RWPE2 (cell line): ENCODE measurements around the gene ZNF184.

ENCODE experiments used
- ATAC-seq: fragments of 200-7000 bp; cut with Tn5 transposase; 3 replicates; pipeline ENCODE4 v1.9.1; 2021; ENCODE audit warnings: low read depth
- DNase-seq: peaks from one replicate; pipeline ENCODE4 v3.0.0-alpha.2; 2020; ENCODE audit warnings: low spot score
- H3K27ac ChIP-seq: fragments of 450-650 bp; 2 replicates; pipeline ENCODE4 v1.5.1; 2017; ENCODE audit warnings: mild to moderate bottlenecking; ENCODE audit not compliant: poor library complexity, severe bottlenecking
- H3K27me3 ChIP-seq: fragments of 250-450 bp; sonication (Bioruptor Pico); 2 replicates; pipeline ENCODE4 v1.5.1; 2021; ENCODE audit warnings: mild to moderate bottlenecking, moderate library complexity; ENCODE audit not compliant: insufficient read depth, poor library complexity, severe bottlenecking
- H3K36me3 ChIP-seq: fragments of 250-450 bp; sonication (Bioruptor Pico); 2 replicates; pipeline ENCODE4 v1.5.1; 2020; ENCODE audit warnings: low read depth, mild to moderate bottlenecking, moderate library complexity
- H3K4me1 ChIP-seq: fragments of 250-450 bp; sonication (Bioruptor Pico); 2 replicates; pipeline ENCODE4 v1.5.1; 2021; ENCODE audit warnings: mild to moderate bottlenecking, moderate library complexity; ENCODE audit not compliant: insufficient read depth, poor library complexity, severe bottlenecking
- H3K4me3 ChIP-seq: fragments of 250-450 bp; sonication (Bioruptor Pico); 2 replicates; pipeline ENCODE4 v1.5.1; 2021; ENCODE audit warnings: mild to moderate bottlenecking, moderate library complexity; ENCODE audit not compliant: severe bottlenecking
- H3K9me3 ChIP-seq: fragments of 250-450 bp; sonication (Bioruptor Pico); 2 replicates; pipeline ENCODE4 v1.5.1; 2021; ENCODE audit warnings: mild to moderate bottlenecking, moderate library complexity; ENCODE audit not compliant: severe bottlenecking
- TF ChIP-seq, protein P1 (sequence below): fragments of 450-650 bp; IDR thresholded peaks from one replicate; pipeline ENCODE4 v1.5.1; 2017; ENCODE audit warnings: mild to moderate bottlenecking, moderate library complexity; ENCODE audit not compliant: poor library complexity, severe bottlenecking

ZNF184 gene

DNA sequence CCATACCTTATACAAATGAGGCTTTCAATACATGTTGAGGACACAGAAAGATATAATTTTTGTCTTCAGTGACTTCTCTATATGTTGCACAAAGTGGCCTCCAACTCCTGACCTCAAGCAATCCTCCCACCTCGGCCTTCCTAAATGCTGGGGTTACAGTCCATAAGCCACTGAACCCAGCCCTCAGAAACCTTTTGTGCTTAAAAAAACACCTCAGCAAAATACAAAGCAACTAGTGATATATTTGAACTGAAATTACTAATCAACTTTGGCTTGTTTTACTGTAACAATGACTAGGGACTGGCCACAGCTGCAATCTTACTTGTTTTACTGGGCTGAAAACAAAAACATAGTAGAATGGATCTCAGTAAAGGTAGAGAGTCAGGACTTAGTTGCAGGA lies 3.2 kb upstream of the ZNF184 start:
- no peak for DNase-seq
- Histone ChIP-seq H3K36me3 (no peaks in the 10 kb centered on the region), H3K27me3 (no peaks in the 10 kb centered on the region), H3K4me1 (peaks cover 2% of the 10 kb centered on the region), H3K4me3 (no peak overlapping the region), H3K27ac (no peak overlapping the region), H3K9me3 (no peaks in the 10 kb centered on the region)
- no peak for ATAC-seq
- TF ChIP-seq, protein P1, sequence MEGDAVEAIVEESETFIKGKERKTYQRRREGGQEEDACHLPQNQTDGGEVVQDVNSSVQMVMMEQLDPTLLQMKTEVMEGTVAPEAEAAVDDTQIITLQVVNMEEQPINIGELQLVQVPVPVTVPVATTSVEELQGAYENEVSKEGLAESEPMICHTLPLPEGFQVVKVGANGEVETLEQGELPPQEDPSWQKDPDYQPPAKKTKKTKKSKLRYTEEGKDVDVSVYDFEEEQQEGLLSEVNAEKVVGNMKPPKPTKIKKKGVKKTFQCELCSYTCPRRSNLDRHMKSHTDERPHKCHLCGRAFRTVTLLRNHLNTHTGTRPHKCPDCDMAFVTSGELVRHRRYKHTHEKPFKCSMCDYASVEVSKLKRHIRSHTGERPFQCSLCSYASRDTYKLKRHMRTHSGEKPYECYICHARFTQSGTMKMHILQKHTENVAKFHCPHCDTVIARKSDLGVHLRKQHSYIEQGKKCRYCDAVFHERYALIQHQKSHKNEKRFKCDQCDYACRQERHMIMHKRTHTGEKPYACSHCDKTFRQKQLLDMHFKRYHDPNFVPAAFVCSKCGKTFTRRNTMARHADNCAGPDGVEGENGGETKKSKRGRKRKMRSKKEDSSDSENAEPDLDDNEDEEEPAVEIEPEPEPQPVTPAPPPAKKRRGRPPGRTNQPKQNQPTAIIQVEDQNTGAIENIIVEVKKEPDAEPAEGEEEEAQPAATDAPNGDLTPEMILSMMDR = no peak

DNA sequence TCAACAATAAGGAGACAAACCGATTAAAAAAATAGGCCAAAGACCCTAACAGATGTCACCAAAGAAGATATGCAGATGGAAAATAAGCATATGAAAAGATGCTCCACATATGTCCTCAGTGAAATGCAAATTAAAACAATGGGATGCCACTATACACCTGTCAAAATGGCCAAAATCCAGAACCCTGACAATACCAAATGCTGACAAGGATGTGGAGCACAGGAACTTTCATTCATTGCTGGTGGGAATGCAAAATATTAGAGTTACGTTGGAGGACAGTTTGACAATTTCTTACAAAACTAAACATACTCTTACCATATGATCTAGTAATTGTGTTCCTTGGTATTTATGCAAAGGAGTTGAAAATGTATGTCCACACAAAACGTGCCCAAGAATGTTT lies 1.8 kb upstream of the ZNF184 start:
- TF ChIP-seq, protein P1 = no peak
- Histone ChIP-seq H3K27me3 (no peaks in the 10 kb centered on the region), H3K27ac (no peak overlapping the region), H3K9me3 (no peaks in the 10 kb centered on the region), H3K36me3 (peaks cover 7% of the 10 kb centered on the region; the same call in 1 of the 2 replicates), H3K4me3 (no peak overlapping the region), H3K4me1 (peaks cover 8% of the 10 kb centered on the region)
- no peak for DNase-seq
- no peak for ATAC-seq

GRCh38 chr6:27474172-27474465 lies 1.2 kb upstream of the ZNF184 start:
- Histone ChIP-seq H3K27ac (no peak overlapping the region), H3K36me3 (peaks cover 12% of the 10 kb centered on the region), H3K9me3 (no peaks in the 10 kb centered on the region), H3K27me3 (no peaks in the 10 kb centered on the region), H3K4me1 (peaks cover 8% of the 10 kb centered on the region), H3K4me3 (no peak overlapping the region)
- DNase-seq (no peak), ATAC-seq (no peak)
- TF ChIP-seq, protein P1 = no peak

GRCh38 chr6:27472182-27472616 lies 706 bp downstream of the ZNF184 start:
- DNase-seq = no peak

More at GRCh38 chr6:27472182-27472616, 706 bp downstream of the ZNF184 start:
- TF ChIP-seq, protein P1 = no peak
- ATAC-seq = peak; percentile 17; the same call in 2 of the 3 replicates
- peaks cover 8% of the 10 kb centered on the region for H3K4me1 ChIP-seq
- H3K4me3 ChIP-seq = peak overlapping the region; percentile 69
- H3K9me3 ChIP-seq = no peaks in the 10 kb centered on the region
- H3K27me3 ChIP-seq = no peaks in the 10 kb centered on the region
- H3K27ac ChIP-seq = peak overlapping the region; percentile 70
- peaks cover 30% of the 10 kb centered on the region for H3K36me3 ChIP-seq
